Measurements from ENCODE around the gene ARHGEF28. TPM values are rescaled to one million over a fixed set of nuclear protein-coding genes. Genes with fewer than 3 reads are reported as not detected.

The ARHGEF28 gene
- total and polyA plus RNA-seq, 2 of the 13 experiments (the other 11 are each of a cell fraction or from before 2014, with no cell fraction given), result 17.4 to 34.1 TPM

GRCh38 chr5:73661753-73662152 is 35.8 kb downstream of the ARHGEF28 start:
- Histone ChIP-seq H3K27ac (ENCODE audit: extremely low read length, insufficient read depth, low read length) (no peak overlapping the region), H3K9ac (ENCODE audit: insufficient read depth, low read depth, low read length) (no peak overlapping the region), H3K27me3 (ENCODE audit: control insufficient read depth in 1 of 2, insufficient read depth in 2 of 2, low read length in 2 of 2) (no peaks in the 10 kb centered on the region), H2AFZ (ENCODE audit: low read length) (no peak overlapping the region), H3K79me2 (ENCODE audit: insufficient read depth, low read length) (peaks cover 43% of the 10 kb centered on the region), H4K20me1 (ENCODE audit: insufficient read depth, low read length) (no peaks in the 10 kb centered on the region), H3K4me1 (ENCODE audit: insufficient read depth, low read length) (peaks cover 54% of the 10 kb centered on the region), H3K36me3 (replicated peaks in 1 of 2; ENCODE audit: control insufficient read depth in 1 of 2, insufficient read depth in 2 of 2, low read length in 2 of 2) (no peaks in the 10 kb centered on the region; a peak in 1 of 5 replicates), H3K9me3 (ENCODE audit: low read length) (no peaks in the 10 kb centered on the region), H3K4me3 (replicated peaks in 1 of 3; ENCODE audit: insufficient read depth in 1 of 3, low read depth in 2 of 3, low read length in 3 of 3) (no peak overlapping the region), H3K4me2 (ENCODE audit: low read depth, low read length) (no peak overlapping the region)
- BruUV-seq (replicated peaks), result no TSS peak
- ChIA-PET CTCF (ENCODE audit: low intra/inter-chr PET ratio, low total read pairs) (no interaction called here), POLR2A (no interaction called here)
- FAIRE-seq (no peak), ATAC-seq (no peak), DNase-seq (ENCODE audit: low spot score) (no peak)
- TF ChIP-seq ZBTB49 (CRISPR knock-in tag; IDR thresholded peaks at IDR 0.05; ENCODE audit: borderline replicate concordance) (no peak), HDAC6 (IDR thresholded peaks at IDR 0.05; ENCODE audit: low read depth, low read length) (no peak), PRDM15 (CRISPR knock-in tag; IDR thresholded peaks at IDR 0.05) (no peak), MYNN (CRISPR knock-in tag; IDR thresholded peaks at IDR 0.05; ENCODE audit: low read depth) (no peak), NFYB (CRISPR knock-in tag; IDR thresholded peaks at IDR 0.05) (no peak), TFAP4 (IDR thresholded peaks at IDR 0.05; ENCODE audit: borderline replicate concordance, low read depth) (no peak), TAF1 (CRISPR knock-in tag; IDR thresholded peaks at IDR 0.05) (no peak), HCFC1 (IDR thresholded peaks at IDR 0.05; ENCODE audit: low read depth, low read length) (no peak), AGO2 (optimal IDR thresholded peaks at IDR 0.05; ENCODE audit: low read depth, low read length) (no peak)
- 98% methylated on average over 3 of the region's 3 CpGs for WGBS (ENCODE audit: low lambda C conversion rate)
- in situ Hi-C loops (cut with HindIII; ENCODE audit: extremely low pct_ligation_motif_present, low pct_unique_long_range_greater_than_20kb), result no loop called here
- intact Hi-C loops (cut with micrococcal nuclease; ENCODE audit: unreplicated experiment), result loop anchor here (5.0 kb wide), 1 partner anchor 34 kb away; the partner anchor contains the start of gene ARHGEF28
